OCI-LY3 (cell line): ENCODE measurements around the gene LGALS14.
"Not testable (repeated sequence)": the region's sequence is repeated elsewhere in the genome, so short reads cannot be mapped to it uniquely, and the experiment has no call there.

ENCODE experiments used
- EZH2phosphoT487 ChIP-seq: fragments of 200-600 bp; shearing (Covaris generic); IDR thresholded peaks from 2 replicates; pipeline ENCODE4 v1.6.1; 2018; ENCODE audit warnings: antibody characterized with exemption, mixed run types, low read depth
- TF ChIP-seq, protein P1 (sequence below): fragments of 200-600, 300-600 bp; sonication (generic); IDR thresholded peaks from 2 replicates; pipeline ENCODE4 v1.5.1; 2014; ENCODE audit warnings: antibody characterized with exemption, low read length, low read depth

DNA sequence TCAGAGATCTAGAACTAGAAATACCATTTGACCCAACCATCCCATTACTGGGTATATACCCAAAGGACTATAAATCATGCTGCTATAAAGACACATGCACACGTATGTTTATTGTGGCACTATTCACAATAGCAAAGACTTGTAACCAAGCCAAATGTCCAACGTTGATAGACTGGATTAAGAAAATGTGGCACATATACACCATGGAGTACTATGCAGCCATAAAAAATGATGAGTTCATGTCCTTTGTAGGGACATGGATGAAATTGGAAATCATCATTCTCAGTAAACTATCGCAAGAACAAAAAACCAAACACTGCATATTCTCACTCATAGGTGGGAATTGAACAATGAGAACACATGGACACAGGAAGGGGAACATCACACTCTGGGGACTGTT, 34.4 kb upstream of the LGALS14 start:
- TF ChIP-seq, protein P1, sequence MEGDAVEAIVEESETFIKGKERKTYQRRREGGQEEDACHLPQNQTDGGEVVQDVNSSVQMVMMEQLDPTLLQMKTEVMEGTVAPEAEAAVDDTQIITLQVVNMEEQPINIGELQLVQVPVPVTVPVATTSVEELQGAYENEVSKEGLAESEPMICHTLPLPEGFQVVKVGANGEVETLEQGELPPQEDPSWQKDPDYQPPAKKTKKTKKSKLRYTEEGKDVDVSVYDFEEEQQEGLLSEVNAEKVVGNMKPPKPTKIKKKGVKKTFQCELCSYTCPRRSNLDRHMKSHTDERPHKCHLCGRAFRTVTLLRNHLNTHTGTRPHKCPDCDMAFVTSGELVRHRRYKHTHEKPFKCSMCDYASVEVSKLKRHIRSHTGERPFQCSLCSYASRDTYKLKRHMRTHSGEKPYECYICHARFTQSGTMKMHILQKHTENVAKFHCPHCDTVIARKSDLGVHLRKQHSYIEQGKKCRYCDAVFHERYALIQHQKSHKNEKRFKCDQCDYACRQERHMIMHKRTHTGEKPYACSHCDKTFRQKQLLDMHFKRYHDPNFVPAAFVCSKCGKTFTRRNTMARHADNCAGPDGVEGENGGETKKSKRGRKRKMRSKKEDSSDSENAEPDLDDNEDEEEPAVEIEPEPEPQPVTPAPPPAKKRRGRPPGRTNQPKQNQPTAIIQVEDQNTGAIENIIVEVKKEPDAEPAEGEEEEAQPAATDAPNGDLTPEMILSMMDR = not testable (repeated sequence)
- TF ChIP-seq EZH2phosphoT487 = not testable (repeated sequence)
